ENCODE results near the gene LACTBL1.

Gene LACTBL1

DNA sequence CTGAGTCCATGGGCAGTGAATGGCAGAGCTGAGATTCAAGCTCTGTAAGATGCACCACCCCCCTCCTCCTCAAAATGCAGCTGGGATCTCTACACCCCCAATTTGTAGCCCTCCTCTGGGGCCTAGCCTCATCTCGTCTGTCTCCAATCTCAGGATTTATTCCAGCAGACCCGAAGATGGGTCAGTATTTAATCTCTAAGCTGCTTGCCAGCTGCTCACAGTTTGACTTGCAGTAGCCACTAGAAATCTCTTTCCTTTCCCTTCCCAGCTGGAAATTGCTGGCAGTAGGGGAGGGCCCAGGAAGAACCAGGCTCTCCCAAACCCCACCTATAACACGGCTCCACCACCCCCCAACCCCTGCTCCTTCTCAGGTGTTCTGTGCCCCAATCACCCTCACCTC, 1.5 kb downstream of the LACTBL1 start:
- no peak overlapping the region for H3K27ac ChIP-seq
- TF ChIP-seq, protein P1, sequence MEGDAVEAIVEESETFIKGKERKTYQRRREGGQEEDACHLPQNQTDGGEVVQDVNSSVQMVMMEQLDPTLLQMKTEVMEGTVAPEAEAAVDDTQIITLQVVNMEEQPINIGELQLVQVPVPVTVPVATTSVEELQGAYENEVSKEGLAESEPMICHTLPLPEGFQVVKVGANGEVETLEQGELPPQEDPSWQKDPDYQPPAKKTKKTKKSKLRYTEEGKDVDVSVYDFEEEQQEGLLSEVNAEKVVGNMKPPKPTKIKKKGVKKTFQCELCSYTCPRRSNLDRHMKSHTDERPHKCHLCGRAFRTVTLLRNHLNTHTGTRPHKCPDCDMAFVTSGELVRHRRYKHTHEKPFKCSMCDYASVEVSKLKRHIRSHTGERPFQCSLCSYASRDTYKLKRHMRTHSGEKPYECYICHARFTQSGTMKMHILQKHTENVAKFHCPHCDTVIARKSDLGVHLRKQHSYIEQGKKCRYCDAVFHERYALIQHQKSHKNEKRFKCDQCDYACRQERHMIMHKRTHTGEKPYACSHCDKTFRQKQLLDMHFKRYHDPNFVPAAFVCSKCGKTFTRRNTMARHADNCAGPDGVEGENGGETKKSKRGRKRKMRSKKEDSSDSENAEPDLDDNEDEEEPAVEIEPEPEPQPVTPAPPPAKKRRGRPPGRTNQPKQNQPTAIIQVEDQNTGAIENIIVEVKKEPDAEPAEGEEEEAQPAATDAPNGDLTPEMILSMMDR (IDR thresholded peaks at IDR 0.05) = no peak
- no peak for TF ChIP-seq ZFX (IDR thresholded peaks at IDR 0.05; ENCODE audit: borderline replicate concordance)

DNA sequence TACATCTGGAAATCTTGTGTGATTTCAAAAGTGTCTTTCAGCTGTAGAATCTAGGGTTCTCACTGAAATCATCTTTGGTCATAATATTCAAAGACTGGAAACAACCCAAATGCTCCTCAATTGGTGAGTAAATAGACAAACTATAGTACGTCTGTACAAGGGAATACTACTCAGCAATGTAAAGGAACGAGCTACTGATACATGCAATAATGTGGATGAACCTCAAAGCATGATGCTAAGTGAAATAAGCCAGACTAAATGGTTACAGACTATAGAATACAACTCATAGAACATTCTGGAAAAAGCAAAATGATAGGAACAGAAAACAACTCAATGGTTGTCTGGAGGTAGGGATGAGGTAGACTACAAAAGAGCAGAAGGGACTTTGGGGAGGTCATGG, 2.6 kb downstream of the LACTBL1 start:
- no peak overlapping the region for H3K27ac ChIP-seq
- no peak for TF ChIP-seq ZFX (IDR thresholded peaks at IDR 0.05; ENCODE audit: borderline replicate concordance)

DNA sequence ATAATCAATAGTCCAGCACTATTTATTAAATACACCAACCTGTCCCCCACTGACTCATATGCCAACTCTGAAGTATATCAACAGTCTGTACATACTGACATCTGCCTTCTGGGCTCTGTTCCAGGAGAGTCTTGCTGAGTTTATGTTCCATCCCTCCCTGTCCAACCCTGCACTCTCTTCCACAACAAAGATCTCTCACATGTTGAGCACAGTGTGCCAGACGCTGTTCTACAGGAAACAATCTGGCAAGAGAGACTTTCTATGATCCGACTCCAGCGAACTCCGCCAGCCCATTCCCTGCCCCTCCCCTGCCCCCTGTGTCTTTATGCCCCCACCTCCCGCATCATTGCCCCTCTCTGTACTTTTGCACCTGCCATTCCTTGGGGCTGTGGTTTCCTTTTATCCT, 3.4 kb downstream of the LACTBL1 start:
- no peak overlapping the region for H3K27ac ChIP-seq
- no peak for TF ChIP-seq ZFX (IDR thresholded peaks at IDR 0.05; ENCODE audit: borderline replicate concordance)

DNA sequence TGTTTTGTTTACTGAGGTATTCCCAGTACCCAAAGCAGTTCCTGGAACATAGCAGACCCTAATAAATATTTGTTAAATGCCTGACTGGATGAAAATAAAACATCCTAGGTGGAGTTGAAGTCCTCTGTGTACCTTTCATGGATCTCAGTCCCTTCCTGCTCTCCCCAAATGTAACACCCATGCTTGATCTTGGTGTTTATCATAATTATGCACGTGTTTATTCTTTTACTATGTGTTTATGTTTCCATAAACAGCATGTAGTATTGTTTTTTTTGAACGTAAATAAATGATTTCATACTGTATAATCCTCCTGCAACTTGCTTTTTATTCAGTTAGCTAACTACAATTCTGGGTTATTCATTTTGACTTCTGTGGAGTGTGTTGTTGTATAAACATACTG, 4.8 kb downstream of the LACTBL1 start:
- TF ChIP-seq, protein P1 (IDR thresholded peaks at IDR 0.05) = no peak
- H3K27ac ChIP-seq = no peak overlapping the region

DNA sequence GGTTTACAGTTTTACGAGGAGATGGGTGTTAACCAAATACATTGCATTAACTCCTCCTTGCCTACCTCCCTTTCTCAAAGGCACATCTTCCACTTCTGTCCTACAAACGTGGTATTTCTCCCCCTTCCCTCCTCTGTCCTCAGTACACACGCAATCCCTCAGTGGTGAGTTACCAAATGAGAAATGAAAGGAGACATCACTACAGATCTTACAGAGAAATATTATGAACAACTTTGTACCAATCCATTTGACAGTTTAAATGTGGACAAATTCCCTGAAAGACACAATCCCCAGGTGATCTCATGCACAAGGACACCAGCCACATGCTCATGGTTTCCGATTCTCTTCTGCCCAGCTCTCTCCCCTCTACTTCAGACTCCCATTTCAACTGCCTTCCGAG, 6.4 kb downstream of the LACTBL1 start:
- TF ChIP-seq, protein P1 (IDR thresholded peaks at IDR 0.05) = no peak
- TF ChIP-seq ZFX (IDR thresholded peaks at IDR 0.05; ENCODE audit: borderline replicate concordance) = no peak
- H3K27ac ChIP-seq = no peak overlapping the region

DNA sequence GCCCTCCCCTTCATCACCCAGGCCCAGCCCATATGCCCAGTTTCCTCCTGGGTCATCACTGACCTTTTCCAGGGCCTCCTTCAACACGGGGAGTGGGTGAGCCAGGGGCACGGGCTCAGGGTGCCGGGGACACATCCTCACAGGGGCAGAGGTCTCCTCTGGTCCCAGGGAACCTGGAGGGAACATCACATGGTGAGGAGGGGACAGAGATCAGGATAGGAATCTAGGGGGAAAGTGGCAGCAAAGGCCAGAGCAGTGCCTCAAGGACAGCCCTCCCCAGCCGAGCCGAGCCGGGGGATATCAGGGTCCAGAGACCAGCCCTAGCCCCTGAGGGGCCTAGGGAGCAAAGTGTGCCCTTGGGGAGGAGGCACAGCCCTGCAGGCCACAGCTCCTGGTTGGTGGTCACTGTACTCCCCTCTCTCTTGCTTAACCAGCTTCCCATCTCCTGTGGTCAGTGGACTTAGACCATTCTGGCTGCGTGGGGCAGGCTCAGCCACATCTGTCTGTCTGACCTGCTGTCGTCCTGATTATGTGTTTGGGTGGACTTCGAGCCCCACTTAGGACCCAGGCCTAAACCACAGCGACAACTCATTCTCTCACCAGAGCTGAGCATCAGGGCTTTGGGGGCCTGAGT, 9.5 kb downstream of the LACTBL1 start:
- no peak overlapping the region for H3K27ac ChIP-seq
- TF ChIP-seq ZFX (IDR thresholded peaks at IDR 0.05; ENCODE audit: borderline replicate concordance) = no peak
- TF ChIP-seq, protein P1 (IDR thresholded peaks at IDR 0.05) = no peak

DNA sequence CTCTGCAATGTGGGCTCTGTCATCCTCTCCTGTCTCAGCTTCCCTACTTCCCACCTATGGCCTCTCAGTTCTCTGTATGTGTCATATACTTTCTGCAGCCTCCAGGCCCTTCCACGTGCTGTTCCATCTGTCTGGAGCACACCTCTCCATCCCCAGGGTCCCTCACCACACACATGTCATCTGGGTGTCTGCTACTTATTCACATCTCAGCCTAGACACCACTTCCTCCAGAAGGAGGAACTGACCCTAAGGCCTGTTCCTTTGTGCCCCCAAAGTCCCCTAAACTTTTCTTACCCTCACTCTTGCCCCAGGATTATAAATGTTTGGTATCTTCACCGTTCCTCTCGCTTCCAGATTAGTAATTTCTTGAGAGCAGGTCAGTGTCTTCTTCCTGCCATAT, 10.1 kb downstream of the LACTBL1 start:
- TF ChIP-seq, protein P1 (IDR thresholded peaks at IDR 0.05) = no peak
- TF ChIP-seq ZFX (IDR thresholded peaks at IDR 0.05; ENCODE audit: borderline replicate concordance) = no peak

DNA sequence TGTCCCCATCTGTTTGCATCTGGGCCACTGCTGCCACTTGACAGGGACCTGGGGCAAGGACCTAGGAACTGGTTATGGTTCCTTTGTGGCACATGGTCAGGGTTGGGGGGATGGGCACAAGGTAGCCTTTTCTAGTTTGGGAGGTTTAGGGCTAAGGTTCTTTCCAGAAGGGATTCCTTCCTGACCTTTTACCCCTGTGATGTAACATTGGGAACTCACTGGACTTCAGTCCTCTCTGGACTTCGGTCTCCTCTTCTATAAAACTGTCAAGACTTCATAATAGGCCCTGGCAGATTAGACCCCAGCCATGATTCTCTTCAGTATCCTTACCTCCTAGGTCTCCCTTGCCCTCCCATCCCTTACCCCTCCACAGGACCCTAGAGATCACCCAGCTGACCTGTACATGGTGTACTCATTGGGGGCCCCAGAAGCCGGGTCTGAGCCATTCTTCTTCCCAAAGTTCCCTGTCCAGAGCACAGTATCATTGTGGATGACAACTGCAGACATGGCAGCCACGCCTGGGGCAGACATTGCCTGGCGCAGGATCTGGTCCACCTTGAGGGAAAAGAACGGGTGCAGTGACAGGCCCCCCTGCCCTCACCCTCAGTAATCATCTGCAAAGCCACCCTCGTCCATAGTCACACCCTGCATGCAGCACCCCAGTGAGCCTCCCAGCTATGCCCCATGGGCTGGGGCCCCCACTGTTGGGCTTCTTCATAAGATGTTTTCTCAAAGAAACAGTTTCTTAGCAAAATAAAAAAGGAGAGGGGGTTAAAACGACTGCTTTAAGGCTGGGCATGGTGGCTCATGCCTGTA, 12.9 kb downstream of the LACTBL1 start:
- no peak overlapping the region for H3K27ac ChIP-seq
- TF ChIP-seq, protein P1 (IDR thresholded peaks at IDR 0.05) = no peak
- no peak for TF ChIP-seq ZFX (IDR thresholded peaks at IDR 0.05; ENCODE audit: borderline replicate concordance)

More for the DNA sequence above, 10.1 kb downstream of the LACTBL1 start:
- H3K27ac ChIP-seq = no peak overlapping the region

Measured in 22Rv1 (cell line).